ENCODE results near the gene WHAMM.

WHAMM gene

GRCh38 chr15:82839136-82839535 is 29.7 kb downstream of the WHAMM start:
- no peak overlapping the region for H3K4me3 ChIP-seq
- no peak for TF ChIP-seq CTCF (IDR thresholded peaks at IDR 0.05)
- DNase-seq (ENCODE audit: low spot score): no peak
- no peak overlapping the region for H3K27ac ChIP-seq

GRCh38 chr15:82840166-82840565 is 30.7 kb downstream of the WHAMM start:
- no peak for DNase-seq (ENCODE audit: low spot score)
- no peak overlapping the region for H3K4me3 ChIP-seq
- no peak for TF ChIP-seq CTCF (IDR thresholded peaks at IDR 0.05)
- H3K27ac ChIP-seq: no peak overlapping the region

GRCh38 chr15:82843566-82843965 is 34.1 kb downstream of the WHAMM start:
- Histone ChIP-seq H3K27ac (no peak overlapping the region), H3K4me3 (no peak overlapping the region)
- no peak for TF ChIP-seq CTCF (IDR thresholded peaks at IDR 0.05)
- no peak for DNase-seq (ENCODE audit: low spot score)

- Histone ChIP-seq H3K4me3 (no peak overlapping the region), H3K27ac (no peak overlapping the region)
- TF ChIP-seq CTCF (IDR thresholded peaks at IDR 0.05): no peak
- DNase-seq (ENCODE audit: low spot score): no peak
Observed at GRCh38 chr15:82845686-82846085, 36.3 kb downstream of the WHAMM start.

GRCh38 chr15:82846621-82847020 is 37.2 kb downstream of the WHAMM start:
- Histone ChIP-seq H3K27ac (no peak overlapping the region), H3K4me3 (no peak overlapping the region)
- no peak for DNase-seq (ENCODE audit: low spot score)
- TF ChIP-seq CTCF (IDR thresholded peaks at IDR 0.05): no peak

GRCh38 chr15:82847703-82848102 is 38.3 kb downstream of the WHAMM start:
- TF ChIP-seq CTCF (IDR thresholded peaks at IDR 0.05): no peak
- Histone ChIP-seq H3K4me3 (no peak overlapping the region), H3K27ac (no peak overlapping the region)
- DNase-seq (ENCODE audit: low spot score): no peak

GRCh38 chr15:82848241-82848993 is 39.0 kb downstream of the WHAMM start:
- no peak overlapping the region for H3K27ac ChIP-seq
- no peak for TF ChIP-seq CTCF (IDR thresholded peaks at IDR 0.05)
- H3K4me3 ChIP-seq: no peak overlapping the region
- no peak for DNase-seq (ENCODE audit: low spot score)

All from coronary artery (tissue), 2 donors.